ENCODE results near the gene SLC25A24. TPM values are rescaled to one million over a fixed set of nuclear protein-coding genes. Genes with fewer than 3 reads are reported as not detected.
"Not testable (repeated sequence)": the region's sequence is repeated elsewhere in the genome, so short reads cannot be mapped to it uniquely, and the experiment has no call there.

The SLC25A24 gene
- total RNA-seq, 1 donor from 2014 or later, result 55.3 TPM

DNA sequence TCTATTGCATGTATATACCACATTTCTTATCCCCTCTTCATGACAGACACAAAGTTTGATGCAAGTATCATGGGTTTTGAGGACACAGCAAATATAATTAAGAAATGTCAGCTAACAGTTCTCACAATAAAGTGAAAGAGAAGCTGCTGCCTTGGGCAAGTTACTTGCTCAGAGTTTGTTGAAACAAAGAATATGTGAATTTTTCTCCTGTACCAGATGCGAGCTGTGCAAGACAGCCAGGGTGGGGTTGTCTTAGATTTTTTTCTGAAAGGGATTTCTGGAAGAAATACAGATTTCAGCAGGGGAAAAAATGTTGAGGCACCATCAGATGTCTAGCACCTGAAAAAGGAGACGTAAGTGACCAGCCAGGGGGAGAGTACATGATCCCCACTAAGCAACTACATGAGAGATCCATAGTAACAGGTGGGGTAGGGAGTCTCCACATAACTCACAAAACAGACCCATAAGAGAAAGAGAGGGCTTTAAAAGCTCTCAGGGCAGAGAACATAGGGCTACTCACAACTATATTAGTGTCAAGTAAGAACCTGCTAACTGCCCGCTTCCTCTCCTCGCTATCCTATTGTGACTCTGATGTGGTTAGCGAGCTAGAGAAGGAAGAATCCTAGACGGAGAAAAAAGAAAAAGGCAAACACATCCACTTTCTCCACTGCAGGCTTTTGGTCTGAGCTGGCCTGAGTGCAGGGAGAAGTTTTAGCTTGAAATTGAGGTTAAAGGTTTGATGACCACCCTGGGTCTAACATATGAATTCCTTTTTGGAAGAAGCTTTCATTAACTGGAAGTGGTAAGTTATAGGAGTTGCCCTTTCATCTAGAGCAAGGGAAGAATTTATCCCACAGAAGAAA is 16.1 kb upstream of the SLC25A24 start:
- H3K36me3 Mint-ChIP-seq (ENCODE audit: unreplicated experiment); DNase-seq; H3K27me3 Mint-ChIP-seq (ENCODE audit: unreplicated experiment); H3K27ac Mint-ChIP-seq (ENCODE audit: unreplicated experiment); H3K4me3 Mint-ChIP-seq (ENCODE audit: unreplicated experiment); H3K4me1 Mint-ChIP-seq (ENCODE audit: low read depth, unreplicated experiment); H3K9me3 Mint-ChIP-seq (ENCODE audit: unreplicated experiment): not testable (repeated sequence)

- H3K36me3 Mint-ChIP-seq (ENCODE audit: unreplicated experiment); H3K27me3 Mint-ChIP-seq (ENCODE audit: unreplicated experiment); H3K4me3 Mint-ChIP-seq (ENCODE audit: unreplicated experiment); H3K9me3 Mint-ChIP-seq (ENCODE audit: unreplicated experiment); H3K4me1 Mint-ChIP-seq (ENCODE audit: low read depth, unreplicated experiment); H3K27ac Mint-ChIP-seq (ENCODE audit: unreplicated experiment); DNase-seq: not testable (repeated sequence)
- TF ChIP-seq CTCF (IDR thresholded peaks at IDR 0.05; ENCODE audit: partially characterized antibody, unreplicated experiment), result peak; percentile 69
Observed at GRCh38 chr1:108214641-108215465, 14.7 kb upstream of the SLC25A24 start.

- Mint-ChIP-seq H3K36me3 (ENCODE audit: unreplicated experiment) (peaks cover 6% of the 10 kb centered on the region), H3K4me3 (ENCODE audit: unreplicated experiment) (no peak overlapping the region), H3K4me1 (ENCODE audit: low read depth, unreplicated experiment) (no peaks in the 10 kb centered on the region), H3K9me3 (ENCODE audit: unreplicated experiment) (peaks cover 4% of the 10 kb centered on the region), H3K27ac (ENCODE audit: unreplicated experiment) (no peak overlapping the region), H3K27me3 (ENCODE audit: unreplicated experiment) (peaks cover 1% of the 10 kb centered on the region)
- no peak for DNase-seq
- TF ChIP-seq CTCF (IDR thresholded peaks at IDR 0.05; ENCODE audit: partially characterized antibody, unreplicated experiment), result no peak
Observed at GRCh38 chr1:108211014-108211413, 10.9 kb upstream of the SLC25A24 start.

DNA sequence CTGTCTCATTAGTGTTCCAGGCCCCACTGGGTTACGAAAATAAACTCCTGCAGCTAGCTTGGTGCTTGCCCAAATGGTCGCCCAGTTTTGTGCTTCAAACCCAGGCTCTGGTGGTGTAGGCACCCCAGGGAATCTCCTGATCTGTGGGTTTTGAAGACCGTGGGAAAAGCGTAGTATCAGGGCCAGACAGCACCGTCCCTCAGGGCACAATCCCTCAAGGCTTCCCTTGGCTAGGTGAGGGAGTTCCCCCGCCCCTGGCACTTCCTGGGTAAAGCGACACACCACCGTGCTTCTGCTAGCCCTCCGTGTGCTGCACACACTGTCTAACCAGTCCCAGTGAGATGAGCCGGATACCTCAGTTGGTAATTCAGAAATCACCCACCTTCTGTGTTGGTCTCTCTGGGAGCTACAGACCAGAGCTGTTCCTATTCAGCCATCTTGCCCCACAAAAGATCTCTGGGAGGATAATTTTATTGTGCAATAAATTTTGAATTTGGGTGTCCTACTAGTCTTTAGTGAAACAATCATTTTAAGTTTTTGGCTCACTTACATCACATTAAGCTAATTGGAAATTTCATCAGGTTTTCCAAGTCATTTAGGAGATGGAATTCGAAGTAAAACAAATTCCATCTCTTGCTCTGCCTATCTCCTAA is 9.4 kb upstream of the SLC25A24 start:
- Mint-ChIP-seq H3K4me1 (ENCODE audit: low read depth, unreplicated experiment) (no peaks in the 10 kb centered on the region), H3K4me3 (ENCODE audit: unreplicated experiment) (no peak overlapping the region), H3K27ac (ENCODE audit: unreplicated experiment) (no peak overlapping the region)

More for the DNA sequence above, 9.4 kb upstream of the SLC25A24 start:
- Mint-ChIP-seq H3K36me3 (ENCODE audit: unreplicated experiment) (peaks cover 10% of the 10 kb centered on the region), H3K9me3 (ENCODE audit: unreplicated experiment) (peaks cover 4% of the 10 kb centered on the region), H3K27me3 (ENCODE audit: unreplicated experiment) (peaks cover 1% of the 10 kb centered on the region)
- DNase-seq, result no peak
- no peak for TF ChIP-seq CTCF (IDR thresholded peaks at IDR 0.05; ENCODE audit: partially characterized antibody, unreplicated experiment)

Data from glutamatergic neuron (in vitro differentiated cells).